HFFc6 (cell line): Measurements from ENCODE around the gene MYO1A. TPM values are rescaled to one million over a fixed set of nuclear protein-coding genes. Genes with fewer than 3 reads are reported as not detected.

Experiments
- DNase-seq: peaks from one replicate; pipeline ENCODE4 v3.0.0-alpha.2; 2018
- H3K27ac Mint-ChIP-seq: 2 replicates; pipeline ENCODE4 v1.8.0; 2020; ENCODE audit warnings: mild to moderate bottlenecking, mixed read lengths
- H3K27me3 Mint-ChIP-seq: 2 replicates; pipeline ENCODE4 v1.8.0; 2021; ENCODE audit warnings: mild to moderate bottlenecking, moderate library complexity, mixed read lengths; ENCODE audit not compliant: insufficient read depth
- H3K36me3 Mint-ChIP-seq: 2 replicates; pipeline ENCODE4 v1.8.0; 2021; ENCODE audit warnings: low read depth, mixed read lengths
- H3K4me1 Mint-ChIP-seq: 2 replicates; pipeline ENCODE4 v1.8.0; 2020; ENCODE audit warnings: low read depth, mixed read lengths
- H3K4me3 Mint-ChIP-seq: 2 replicates; pipeline ENCODE4 v1.8.0; 2020; ENCODE audit warnings: mild to moderate bottlenecking, moderate library complexity, mixed read lengths
- H3K9me3 Mint-ChIP-seq: 2 replicates; pipeline ENCODE4 v1.8.0; 2020; ENCODE audit warnings: mild to moderate bottlenecking, mixed read lengths
- total RNA-seq, 6 experiments: library from RNA; stranded (reverse); fragmentation: NEBNext Ultra II Directional; extraction: Animal tissue kit (Norgen Biotek cat#: 25700); gene quantifications; 2 replicates in 1 of 6; 3 replicates in 5 of 6; pipeline ENCODE4 v1.2.3, GENCODE V29; 2021
- TF ChIP-seq, protein P1 (sequence below): fragments of 200-600 bp; sonication (generic); IDR thresholded peaks from 2 replicates; pipeline ENCODE4 v1.5.0; 2021; ENCODE audit warnings: antibody characterized with exemption, mild to moderate bottlenecking

Gene MYO1A
- total RNA-seq, 6 experiments from 2014 or later: 0.23 TPM; not detected in 5

GRCh38 chr12:57042695-57043094, 7.2 kb downstream of the MYO1A start:
- H3K27ac Mint-ChIP-seq: no peak overlapping the region
- H3K4me1 Mint-ChIP-seq: peaks cover 32% of the 10 kb centered on the region
- H3K27me3 Mint-ChIP-seq: peaks cover 30% of the 10 kb centered on the region
- H3K4me3 Mint-ChIP-seq: no peak overlapping the region
- DNase-seq: no peak
- TF ChIP-seq, protein P1, sequence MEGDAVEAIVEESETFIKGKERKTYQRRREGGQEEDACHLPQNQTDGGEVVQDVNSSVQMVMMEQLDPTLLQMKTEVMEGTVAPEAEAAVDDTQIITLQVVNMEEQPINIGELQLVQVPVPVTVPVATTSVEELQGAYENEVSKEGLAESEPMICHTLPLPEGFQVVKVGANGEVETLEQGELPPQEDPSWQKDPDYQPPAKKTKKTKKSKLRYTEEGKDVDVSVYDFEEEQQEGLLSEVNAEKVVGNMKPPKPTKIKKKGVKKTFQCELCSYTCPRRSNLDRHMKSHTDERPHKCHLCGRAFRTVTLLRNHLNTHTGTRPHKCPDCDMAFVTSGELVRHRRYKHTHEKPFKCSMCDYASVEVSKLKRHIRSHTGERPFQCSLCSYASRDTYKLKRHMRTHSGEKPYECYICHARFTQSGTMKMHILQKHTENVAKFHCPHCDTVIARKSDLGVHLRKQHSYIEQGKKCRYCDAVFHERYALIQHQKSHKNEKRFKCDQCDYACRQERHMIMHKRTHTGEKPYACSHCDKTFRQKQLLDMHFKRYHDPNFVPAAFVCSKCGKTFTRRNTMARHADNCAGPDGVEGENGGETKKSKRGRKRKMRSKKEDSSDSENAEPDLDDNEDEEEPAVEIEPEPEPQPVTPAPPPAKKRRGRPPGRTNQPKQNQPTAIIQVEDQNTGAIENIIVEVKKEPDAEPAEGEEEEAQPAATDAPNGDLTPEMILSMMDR: no peak
- no peaks in the 10 kb centered on the region for H3K9me3 Mint-ChIP-seq
- H3K36me3 Mint-ChIP-seq: no peaks in the 10 kb centered on the region; the same call in 1 of the 2 replicates

- H3K27me3 Mint-ChIP-seq: peaks cover 43% of the 10 kb centered on the region
- H3K36me3 Mint-ChIP-seq: no peaks in the 10 kb centered on the region; the same call in 1 of the 2 replicates
- H3K27ac Mint-ChIP-seq: no peak overlapping the region
Observed at GRCh38 chr12:57040750-57041149, 9.2 kb downstream of the MYO1A start.

GRCh38 chr12:57040211-57040610, 9.7 kb downstream of the MYO1A start:
- DNase-seq: no peak
- Mint-ChIP-seq H3K9me3 (no peaks in the 10 kb centered on the region), H3K4me3 (no peak overlapping the region), H3K27ac (no peak overlapping the region), H3K4me1 (peaks cover 8% of the 10 kb centered on the region), H3K27me3 (peaks cover 47% of the 10 kb centered on the region), H3K36me3 (no peaks in the 10 kb centered on the region; the same call in 1 of the 2 replicates)
- TF ChIP-seq, protein P1: no peak

More at GRCh38 chr12:57040750-57041149, 9.2 kb downstream of the MYO1A start:
- TF ChIP-seq, protein P1: no peak
- no peaks in the 10 kb centered on the region for H3K9me3 Mint-ChIP-seq
- no peak overlapping the region for H3K4me3 Mint-ChIP-seq
- DNase-seq: no peak
- H3K4me1 Mint-ChIP-seq: peaks cover 13% of the 10 kb centered on the region

DNA sequence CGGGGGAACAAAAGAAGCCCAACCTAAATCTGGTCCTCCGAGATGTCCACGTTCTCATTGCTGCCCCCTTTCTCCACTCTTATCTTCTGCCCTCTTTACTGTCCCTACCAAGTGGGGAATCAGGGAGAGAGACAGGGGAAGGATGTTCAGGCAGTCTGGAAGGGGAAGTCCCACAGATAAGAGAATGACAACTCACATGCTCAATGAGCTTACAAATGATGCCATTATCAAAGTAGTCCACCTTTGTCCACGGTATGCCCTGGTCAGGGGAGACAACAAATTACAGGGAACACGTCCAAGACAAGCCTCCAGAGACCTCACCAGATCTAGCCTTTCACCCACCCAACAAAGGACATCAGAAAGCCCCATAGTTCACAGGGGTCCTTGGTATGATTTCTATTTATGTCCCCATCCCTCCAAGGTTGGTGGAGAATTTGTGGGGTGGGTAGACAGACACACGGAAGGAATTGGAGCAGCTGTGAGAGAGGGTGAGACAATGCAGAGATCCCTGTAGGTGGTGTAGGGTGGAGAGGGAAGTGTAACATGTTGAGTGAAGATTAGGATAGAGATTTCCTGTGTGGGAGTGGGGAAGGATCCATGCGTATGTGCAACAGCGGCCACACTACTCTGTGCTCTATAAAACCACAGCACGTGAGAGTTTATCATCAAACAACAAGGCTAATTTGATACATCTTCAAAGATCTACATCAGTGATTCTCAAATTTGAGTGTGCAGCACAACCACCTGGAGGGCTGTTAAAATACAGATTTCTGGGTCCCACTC, 10.7 kb downstream of the MYO1A start:
- H3K9me3 Mint-ChIP-seq: no peaks in the 10 kb centered on the region
- H3K27me3 Mint-ChIP-seq: peaks cover 47% of the 10 kb centered on the region
- no peak for DNase-seq
- no peak overlapping the region for H3K27ac Mint-ChIP-seq
- no peaks in the 10 kb centered on the region; the same call in 1 of the 2 replicates for H3K36me3 Mint-ChIP-seq
- no peak overlapping the region for H3K4me3 Mint-ChIP-seq
- H3K4me1 Mint-ChIP-seq: no peaks in the 10 kb centered on the region
- TF ChIP-seq, protein P1: no peak

DNA sequence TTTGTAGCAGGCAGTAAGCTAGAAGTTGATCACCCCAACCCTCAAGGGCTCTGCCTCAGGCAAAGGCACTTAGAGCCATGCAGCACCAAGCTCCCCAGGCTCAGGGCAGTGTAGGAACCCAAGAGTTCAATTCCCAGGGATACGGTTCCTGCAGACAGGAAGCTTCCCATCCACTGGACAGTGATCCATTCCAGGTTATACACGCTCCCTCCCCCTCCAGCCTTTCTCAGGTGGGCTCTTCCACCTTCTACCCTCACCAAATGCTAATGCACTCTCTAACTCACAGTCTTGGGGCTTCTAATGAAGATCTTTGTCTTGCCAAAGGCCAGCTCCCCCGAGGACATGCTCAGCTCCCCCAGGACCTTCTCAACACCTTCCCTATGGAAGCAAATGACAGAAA, 12.7 kb downstream of the MYO1A start:
- TF ChIP-seq, protein P1: no peak
- H3K9me3 Mint-ChIP-seq: no peaks in the 10 kb centered on the region
- H3K27me3 Mint-ChIP-seq: peaks cover 59% of the 10 kb centered on the region
- H3K36me3 Mint-ChIP-seq: no peaks in the 10 kb centered on the region; the same call in 1 of the 2 replicates
- H3K4me3 Mint-ChIP-seq: no peak overlapping the region
- no peaks in the 10 kb centered on the region for H3K4me1 Mint-ChIP-seq
- no peak overlapping the region for H3K27ac Mint-ChIP-seq
- DNase-seq: no peak
